Body of pancreas (tissue), 4 donors: Measurements from ENCODE around the gene HABP2. TPM values are rescaled to one million over a fixed set of nuclear protein-coding genes. Genes with fewer than 3 reads are reported as not detected.
A peak's percentile ranks its signal among the peaks of the same experiment; 100 is the strongest.

Source experiments
- ATAC-seq: fragments of 150-250 bp; one replicate; pipeline ENCODE4 v1.9.1; 2016
- DNase-seq, 4 donors: peaks; one replicate each; pipeline ENCODE4 v3.0.0-alpha.2; 2019
- H3K27ac ChIP-seq, 4 donors: fragments of 200-600 bp; sonication (generic); 1 replicate in 3 of 4; 2 replicates in 1 of 4; pipeline versions ENCODE4 v1.5.1 to v1.6.1; 2016 to 2019; ENCODE audit warnings: mild to moderate bottlenecking in 1 of 4, mixed read lengths in 1 of 4, moderate library complexity in 1 of 4
- H3K27me3 ChIP-seq, 2 donors: fragments of 200-600 bp; sonication (generic); one replicate each; pipeline ENCODE4 v1.6.0; 2016; ENCODE audit warnings: mild to moderate bottlenecking in 1 of 2
- H3K36me3 ChIP-seq, 2 donors: fragments of 200-600 bp; sonication (generic); replicated peaks in 1 of 2; 2 replicates each; pipeline ENCODE4 v1.5.1; 2016; ENCODE audit warnings: low read depth in 2 of 2; ENCODE audit not compliant: insufficient read depth in 1 of 2
- H3K4me1 ChIP-seq: fragments of 200-600 bp; sonication (generic); one replicate; pipeline ENCODE4 v1.6.0; 2016
- H3K4me3 ChIP-seq, 2 donors: fragments of 200-600 bp; sonication (generic); 1 replicate in 1 of 2; 2 replicates in 1 of 2; pipeline ENCODE4 v1.5.1; 2016 to 2019
- H3K9me3 ChIP-seq, 3 donors: fragments of 200-600 bp; sonication (generic); 1 replicate in 2 of 3; 2 replicates in 1 of 3; pipeline ENCODE4 v1.5.1; 2016
- POLR2A ChIP-seq, 3 donors: fragments of 450-650 bp; IDR thresholded peaks; one replicate each; pipeline ENCODE4 v1.6.1; 2016; ENCODE audit warnings: antibody characterized with exemption in 3 of 3, mild to moderate bottlenecking in 2 of 3
- WGBS, 2 donors: methylation state at CpG; one replicate each; pipeline ENCODE4 v1.1.5; 2017; 5-methylcytosine and 5-hydroxymethylcytosine counted together
- intact Hi-C: fragments of 100-400 bp; cut with DNase I; formaldehyde crosslinking; loops from one replicate; pipeline ENCODE4 v1.15.1; 2023
- total RNA-seq, 2 donors: library from RNA; depleted of rRNA; stranded (reverse); fragments of >200 nt; gene quantifications; one replicate each; pipeline ENCODE4 v1.1.0, GENCODE V29; 2016
- TF ChIP-seq, protein P1 (sequence below), 7 experiments: fragments of 450-650 bp in 4 of 7; fragments of 200-600 bp in 3 of 7; sonication (generic) in 3 of 7; IDR thresholded peaks; one replicate each; pipeline ENCODE4 v1.5.1; 2016 to 2019; ENCODE audit warnings: antibody characterized with exemption in 7 of 7

Gene HABP2
- total RNA-seq, 2 donors from 2014 or later = 9.2 to 10.6 TPM

GRCh38 chr10:113628607-113629153, 75.8 kb downstream of the HABP2 start:
- TF ChIP-seq POLR2A (IDR thresholded peaks at IDR 0.05) = no peak
- TF ChIP-seq, protein P1, sequence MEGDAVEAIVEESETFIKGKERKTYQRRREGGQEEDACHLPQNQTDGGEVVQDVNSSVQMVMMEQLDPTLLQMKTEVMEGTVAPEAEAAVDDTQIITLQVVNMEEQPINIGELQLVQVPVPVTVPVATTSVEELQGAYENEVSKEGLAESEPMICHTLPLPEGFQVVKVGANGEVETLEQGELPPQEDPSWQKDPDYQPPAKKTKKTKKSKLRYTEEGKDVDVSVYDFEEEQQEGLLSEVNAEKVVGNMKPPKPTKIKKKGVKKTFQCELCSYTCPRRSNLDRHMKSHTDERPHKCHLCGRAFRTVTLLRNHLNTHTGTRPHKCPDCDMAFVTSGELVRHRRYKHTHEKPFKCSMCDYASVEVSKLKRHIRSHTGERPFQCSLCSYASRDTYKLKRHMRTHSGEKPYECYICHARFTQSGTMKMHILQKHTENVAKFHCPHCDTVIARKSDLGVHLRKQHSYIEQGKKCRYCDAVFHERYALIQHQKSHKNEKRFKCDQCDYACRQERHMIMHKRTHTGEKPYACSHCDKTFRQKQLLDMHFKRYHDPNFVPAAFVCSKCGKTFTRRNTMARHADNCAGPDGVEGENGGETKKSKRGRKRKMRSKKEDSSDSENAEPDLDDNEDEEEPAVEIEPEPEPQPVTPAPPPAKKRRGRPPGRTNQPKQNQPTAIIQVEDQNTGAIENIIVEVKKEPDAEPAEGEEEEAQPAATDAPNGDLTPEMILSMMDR (IDR thresholded peaks at IDR 0.05) = no peak
- peaks cover 31% of the 10 kb centered on the region for H3K4me1 ChIP-seq
- WGBS, 2 donors = 85 to 96% methylated on average over 2 of the region's 2 CpGs
- intact Hi-C loops = no loop called here
- no peaks in the 10 kb centered on the region for H3K9me3 ChIP-seq
- no peak overlapping the region for H3K4me3 ChIP-seq
- no peaks in the 10 kb centered on the region for H3K36me3 ChIP-seq
- DNase-seq (no peak), ATAC-seq (no peak)
- H3K27ac ChIP-seq = no peak overlapping the region
- no peaks in the 10 kb centered on the region for H3K27me3 ChIP-seq

- Histone ChIP-seq H3K4me3 (no peak overlapping the region), H3K27me3 (no peaks in the 10 kb centered on the region), H3K27ac (peak overlapping the region in 3 of 4 donors; percentile 3 to 62 (median 31)), H3K4me1 (peaks cover 31% of the 10 kb centered on the region), H3K9me3 (no peaks in the 10 kb centered on the region), H3K36me3 (no peaks in the 10 kb centered on the region)
- 52 to 54% methylated on average over 5 of the region's 5 CpGs for whole genome bisulfite sequencing, 2 donors
- DNase-seq = no peak
- ATAC-seq = peak; percentile 57
- no peak for TF ChIP-seq POLR2A (IDR thresholded peaks at IDR 0.05)
- TF ChIP-seq, protein P1 (IDR thresholded peaks at IDR 0.05) = no peak
- intact Hi-C loops = no loop called here
These were observed 78.2 kb downstream of the HABP2 start for GRCh38 chr10:113630929-113631533.

DNA sequence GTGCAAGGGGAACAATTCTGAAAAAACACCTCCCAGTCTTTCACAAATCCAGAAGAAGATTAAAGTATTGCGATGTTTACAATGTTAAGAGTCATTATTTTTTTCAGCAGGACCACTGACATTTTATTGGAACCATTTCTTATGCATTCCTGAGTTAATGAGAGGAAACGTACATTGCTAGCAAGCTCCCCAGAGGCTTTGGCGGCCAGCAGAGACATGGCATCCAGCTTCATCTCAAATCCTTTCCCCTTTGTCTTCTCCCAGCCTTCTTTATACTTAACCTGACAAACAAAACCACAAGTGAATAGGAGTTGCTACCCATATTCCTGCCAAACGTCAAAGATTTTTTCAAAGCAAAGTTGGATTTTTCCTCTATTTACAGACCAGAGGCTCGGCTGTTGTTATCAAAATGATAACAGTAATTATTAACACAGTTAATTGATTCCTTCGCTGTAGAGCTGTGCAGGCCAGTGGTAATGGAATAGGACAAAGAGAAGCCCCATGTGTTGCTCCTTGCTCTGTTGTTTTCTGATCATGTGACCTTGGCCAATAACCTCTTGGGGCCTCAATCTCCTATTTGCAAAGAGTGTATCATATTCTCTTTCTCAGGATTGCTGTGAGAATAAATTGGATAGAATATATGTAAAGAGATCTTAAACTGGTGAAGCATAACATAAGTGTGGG, 79.0 kb downstream of the HABP2 start:
- H3K9me3 ChIP-seq = no peaks in the 10 kb centered on the region
- WGBS, 2 donors = 13 to 18% methylated on average over 6 of the region's 6 CpGs

More for the DNA sequence above, 79.0 kb downstream of the HABP2 start:
- peak in 1 of 4 donors; percentile 18 for DNase-seq
- ATAC-seq = peak; percentile 52
- Histone ChIP-seq H3K4me1 (peaks cover 31% of the 10 kb centered on the region), H3K36me3 (no peaks in the 10 kb centered on the region), H3K4me3 (no peak overlapping the region), H3K27me3 (no peaks in the 10 kb centered on the region), H3K27ac (peak overlapping the region in 3 of 4 donors; percentile 3 to 62 (median 31))
- no peak for TF ChIP-seq POLR2A (IDR thresholded peaks at IDR 0.05)
- TF ChIP-seq, protein P1 (IDR thresholded peaks at IDR 0.05) = no peak
- intact Hi-C loops = no loop called here

Other genes with a start within 250 kb of the HABP2 start
- gene NRAP, start 111.0 kb downstream of the HABP2 start, total RNA-seq = not detected
- 10 to 100 TPM; 11.2 to 23.1 TPM for gene CASP7, start 126.9 kb downstream of the HABP2 start, total RNA-seq
- 1 to 10 TPM; 6.2 to 7.6 TPM for gene PLEKHS1, start 198.6 kb downstream of the HABP2 start, total RNA-seq